ENCODE results near the gene CXCL16.

The CXCL16 gene

GRCh38 chr17:4769628-4770027, 29.9 kb upstream of the CXCL16 start:
- no peak overlapping the region for H2AFZ ChIP-seq (ENCODE audit: low read length)
- no peak overlapping the region for H4K8ac ChIP-seq (ENCODE audit: low read depth, low read length)
- H3K4me3 ChIP-seq (ENCODE audit: low read length in 2 of 2): no peak overlapping the region
- no peaks in the 10 kb centered on the region for H3K79me1 ChIP-seq (ENCODE audit: low read depth, low read length)
- no peak overlapping the region for H2BK15ac ChIP-seq (ENCODE audit: low read length)
- H2BK5ac ChIP-seq (ENCODE audit: low read length): no peak overlapping the region
- no peaks in the 10 kb centered on the region for H3K4me1 ChIP-seq (ENCODE audit: control insufficient read depth in 2 of 2, insufficient read depth in 1 of 2, low read depth in 1 of 2, low read length in 2 of 2)
- no peak overlapping the region for H2BK120ac ChIP-seq (ENCODE audit: low read depth, low read length)
- peaks cover 0 to 2% of the 10 kb centered on the region in 2 donors for H3K9me3 ChIP-seq (replicated peaks in 1 of 2; ENCODE audit: control insufficient read depth in 2 of 2, insufficient read depth in 1 of 2, low read depth in 1 of 2, low read length in 2 of 2)
- H3K36me3 ChIP-seq (replicated peaks in 1 of 2; ENCODE audit: control insufficient read depth in 2 of 2, insufficient read depth in 2 of 2, low read length in 2 of 2): no peaks in the 10 kb centered on the region
- no peak overlapping the region for H3K27ac ChIP-seq (replicated peaks; ENCODE audit: low read length)
- no peak overlapping the region for H3K23ac ChIP-seq (ENCODE audit: low read depth, low read length, poor library complexity)
- no peak overlapping the region for H2AK5ac ChIP-seq (ENCODE audit: low read depth, low read length)
- peaks cover 0 to 23% (median 0%) of the 10 kb centered on the region in 3 experiments for H3K27me3 ChIP-seq (ENCODE audit: control insufficient read depth in 3 of 3, insufficient read depth in 3 of 3, low read depth in 1 of 3, low read length in 3 of 3)
- H2BK12ac ChIP-seq (ENCODE audit: low read length): no peak overlapping the region
- H3K9ac ChIP-seq (ENCODE audit: low read depth, low read length, poor library complexity): no peak overlapping the region
- DNase-seq (ENCODE audit: low spot score): no peak
- no peak overlapping the region for H3K4ac ChIP-seq (ENCODE audit: low read length)
- H3K14ac ChIP-seq (ENCODE audit: low read length): no peak overlapping the region
- H3K4me2 ChIP-seq (ENCODE audit: insufficient read depth, low read length, poor library complexity, severe bottlenecking): no peak overlapping the region
- WGBS, 2 donors (ENCODE audit: extremely low coverage in 2 of 2, insufficient read length in 2 of 2, insufficient replicate concordance in 1 of 2): no CpG with 5 or more reads among the region's 2 CpGs
- H3K18ac ChIP-seq (ENCODE audit: low read length): no peak overlapping the region
- H4K91ac ChIP-seq (ENCODE audit: low read depth, low read length, poor library complexity): no peak overlapping the region

DNA sequence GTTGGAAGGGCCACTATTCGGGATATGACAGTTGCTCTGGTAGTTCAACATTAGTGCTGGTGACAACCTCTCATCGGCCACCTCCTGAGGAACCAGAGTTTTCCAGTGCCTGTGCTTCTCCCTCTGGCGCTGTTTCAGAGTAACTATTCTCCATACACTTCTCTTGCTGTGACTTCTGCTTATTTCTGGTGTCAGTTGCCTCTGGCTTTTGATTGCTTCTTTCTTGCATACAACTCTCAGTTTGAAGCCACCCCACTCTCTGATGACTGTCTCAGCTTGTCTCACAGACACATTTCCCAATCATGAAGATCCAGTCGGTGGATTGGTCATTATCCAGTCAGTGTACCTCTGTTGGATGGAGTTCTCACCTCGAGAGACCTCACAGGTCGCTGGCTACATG, 28.6 kb upstream of the CXCL16 start:
- H3K4me1 ChIP-seq (ENCODE audit: control insufficient read depth in 2 of 2, insufficient read depth in 1 of 2, low read depth in 1 of 2, low read length in 2 of 2): no peaks in the 10 kb centered on the region
- H3K4me2 ChIP-seq (ENCODE audit: insufficient read depth, low read length, poor library complexity, severe bottlenecking): no peak overlapping the region
- H3K36me3 ChIP-seq (replicated peaks in 1 of 2; ENCODE audit: control insufficient read depth in 2 of 2, insufficient read depth in 2 of 2, low read length in 2 of 2): no peaks in the 10 kb centered on the region
- no peak overlapping the region for H4K8ac ChIP-seq (ENCODE audit: low read depth, low read length)
- H3K4me3 ChIP-seq (ENCODE audit: low read length in 2 of 2): no peak overlapping the region
- no peak overlapping the region for H2BK5ac ChIP-seq (ENCODE audit: low read length)
- H2BK120ac ChIP-seq (ENCODE audit: low read depth, low read length): no peak overlapping the region
- no peak overlapping the region for H2BK15ac ChIP-seq (ENCODE audit: low read length)
- no peak overlapping the region for H4K91ac ChIP-seq (ENCODE audit: low read depth, low read length, poor library complexity)
- H3K14ac ChIP-seq (ENCODE audit: low read length): no peak overlapping the region
- H3K23ac ChIP-seq (ENCODE audit: low read depth, low read length, poor library complexity): no peak overlapping the region
- H3K27me3 ChIP-seq (ENCODE audit: control insufficient read depth in 3 of 3, insufficient read depth in 3 of 3, low read depth in 1 of 3, low read length in 3 of 3): peaks cover 0 to 22% (median 0%) of the 10 kb centered on the region in 3 experiments
- no CpG with 5 or more reads among the region's 6 CpGs for WGBS, 2 donors (ENCODE audit: extremely low coverage in 2 of 2, insufficient read length in 2 of 2, insufficient replicate concordance in 1 of 2)
- DNase-seq (ENCODE audit: low spot score): no peak
- no peak overlapping the region for H2BK12ac ChIP-seq (ENCODE audit: low read length)
- H3K4ac ChIP-seq (ENCODE audit: low read length): no peak overlapping the region
- H3K27ac ChIP-seq (replicated peaks; ENCODE audit: low read length): no peak overlapping the region
- no peak overlapping the region for H2AFZ ChIP-seq (ENCODE audit: low read length)
- no peak overlapping the region for H2AK5ac ChIP-seq (ENCODE audit: low read depth, low read length)
- H3K18ac ChIP-seq (ENCODE audit: low read length): no peak overlapping the region
- H3K9me3 ChIP-seq (replicated peaks in 1 of 2; ENCODE audit: control insufficient read depth in 2 of 2, insufficient read depth in 1 of 2, low read depth in 1 of 2, low read length in 2 of 2): peaks cover 0 to 2% of the 10 kb centered on the region in 2 donors
- H3K9ac ChIP-seq (ENCODE audit: low read depth, low read length, poor library complexity): no peak overlapping the region
- H3K79me1 ChIP-seq (ENCODE audit: low read depth, low read length): no peaks in the 10 kb centered on the region

DNA sequence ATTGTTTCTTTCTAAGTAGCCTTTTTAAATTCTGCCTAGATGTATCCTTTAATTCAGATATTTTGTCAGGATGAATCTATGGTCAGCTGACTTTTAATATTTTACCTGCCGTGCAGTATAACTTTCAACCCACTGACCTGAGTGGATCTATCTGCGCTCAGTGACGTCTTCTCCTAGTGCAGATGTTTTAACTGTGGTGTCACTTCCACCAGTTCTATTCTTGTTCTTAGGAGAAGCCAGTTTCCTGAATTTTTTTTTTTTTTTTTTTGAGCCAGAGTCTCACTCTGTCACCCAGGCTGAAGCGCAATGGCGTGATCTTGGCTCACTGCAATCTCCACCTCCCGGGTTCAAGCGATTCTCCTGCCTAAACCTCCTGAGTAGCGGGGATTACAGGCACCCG, 27.0 kb upstream of the CXCL16 start:
- H4K8ac ChIP-seq (ENCODE audit: low read depth, low read length): no peak overlapping the region
- no CpG with 5 or more reads among the region's 9 CpGs for WGBS, 2 donors (ENCODE audit: extremely low coverage in 2 of 2, insufficient read length in 2 of 2, insufficient replicate concordance in 1 of 2)
- H2BK15ac ChIP-seq (ENCODE audit: low read length): no peak overlapping the region
- H2BK12ac ChIP-seq (ENCODE audit: low read length): no peak overlapping the region
- no peak overlapping the region for H3K14ac ChIP-seq (ENCODE audit: low read length)
- no peak overlapping the region for H3K27ac ChIP-seq (replicated peaks; ENCODE audit: low read length)
- no peaks in the 10 kb centered on the region for H3K4me1 ChIP-seq (ENCODE audit: control insufficient read depth in 2 of 2, insufficient read depth in 1 of 2, low read depth in 1 of 2, low read length in 2 of 2)
- H3K9ac ChIP-seq (ENCODE audit: low read depth, low read length, poor library complexity): no peak overlapping the region
- H3K36me3 ChIP-seq (replicated peaks in 1 of 2; ENCODE audit: control insufficient read depth in 2 of 2, insufficient read depth in 2 of 2, low read length in 2 of 2): no peaks in the 10 kb centered on the region
- peaks cover 0 to 2% of the 10 kb centered on the region in 2 donors for H3K9me3 ChIP-seq (replicated peaks in 1 of 2; ENCODE audit: control insufficient read depth in 2 of 2, insufficient read depth in 1 of 2, low read depth in 1 of 2, low read length in 2 of 2)
- no peak overlapping the region for H3K4ac ChIP-seq (ENCODE audit: low read length)
- H3K27me3 ChIP-seq (ENCODE audit: control insufficient read depth in 3 of 3, insufficient read depth in 3 of 3, low read depth in 1 of 3, low read length in 3 of 3): peaks cover 0 to 14% (median 0%) of the 10 kb centered on the region in 3 experiments
- no peak overlapping the region for H2BK5ac ChIP-seq (ENCODE audit: low read length)
- no peaks in the 10 kb centered on the region for H3K79me1 ChIP-seq (ENCODE audit: low read depth, low read length)
- H3K23ac ChIP-seq (ENCODE audit: low read depth, low read length, poor library complexity): no peak overlapping the region
- H2AFZ ChIP-seq (ENCODE audit: low read length): no peak overlapping the region
- H4K91ac ChIP-seq (ENCODE audit: low read depth, low read length, poor library complexity): no peak overlapping the region
- H2BK120ac ChIP-seq (ENCODE audit: low read depth, low read length): no peak overlapping the region
- no peak overlapping the region for H3K4me2 ChIP-seq (ENCODE audit: insufficient read depth, low read length, poor library complexity, severe bottlenecking)
- H3K4me3 ChIP-seq (ENCODE audit: low read length in 2 of 2): no peak overlapping the region
- no peak overlapping the region for H3K18ac ChIP-seq (ENCODE audit: low read length)
- H2AK5ac ChIP-seq (ENCODE audit: low read depth, low read length): no peak overlapping the region
- no peak for DNase-seq (ENCODE audit: low spot score)

GRCh38 chr17:4766201-4766600, 26.5 kb upstream of the CXCL16 start:
- Histone ChIP-seq H3K36me3 (replicated peaks in 1 of 2; ENCODE audit: control insufficient read depth in 2 of 2, insufficient read depth in 2 of 2, low read length in 2 of 2) (no peaks in the 10 kb centered on the region), H3K4me2 (ENCODE audit: insufficient read depth, low read length, poor library complexity, severe bottlenecking) (no peak overlapping the region), H3K27ac (replicated peaks; ENCODE audit: low read length) (no peak overlapping the region), H3K14ac (ENCODE audit: low read length) (no peak overlapping the region), H2BK5ac (ENCODE audit: low read length) (no peak overlapping the region), H3K9ac (ENCODE audit: low read depth, low read length, poor library complexity) (no peak overlapping the region), H3K27me3 (ENCODE audit: control insufficient read depth in 3 of 3, insufficient read depth in 3 of 3, low read depth in 1 of 3, low read length in 3 of 3) (peaks cover 0 to 12% (median 0%) of the 10 kb centered on the region in 3 experiments), H2AK5ac (ENCODE audit: low read depth, low read length) (no peak overlapping the region), H3K79me1 (ENCODE audit: low read depth, low read length) (no peaks in the 10 kb centered on the region), H3K9me3 (replicated peaks in 1 of 2; ENCODE audit: control insufficient read depth in 2 of 2, insufficient read depth in 1 of 2, low read depth in 1 of 2, low read length in 2 of 2) (no peaks in the 10 kb centered on the region), H3K4me1 (ENCODE audit: control insufficient read depth in 2 of 2, insufficient read depth in 1 of 2, low read depth in 1 of 2, low read length in 2 of 2) (no peaks in the 10 kb centered on the region), H2AFZ (ENCODE audit: low read length) (no peak overlapping the region), H2BK120ac (ENCODE audit: low read depth, low read length) (no peak overlapping the region), H2BK15ac (ENCODE audit: low read length) (no peak overlapping the region), H2BK12ac (ENCODE audit: low read length) (no peak overlapping the region), H3K4me3 (ENCODE audit: low read length in 2 of 2) (no peak overlapping the region), H3K18ac (ENCODE audit: low read length) (no peak overlapping the region), H4K91ac (ENCODE audit: low read depth, low read length, poor library complexity) (no peak overlapping the region), H3K23ac (ENCODE audit: low read depth, low read length, poor library complexity) (no peak overlapping the region), H3K4ac (ENCODE audit: low read length) (no peak overlapping the region), H4K8ac (ENCODE audit: low read depth, low read length) (no peak overlapping the region)
- no CpG with 5 or more reads among the region's 3 CpGs for WGBS, 2 donors (ENCODE audit: extremely low coverage in 2 of 2, insufficient read length in 2 of 2, insufficient replicate concordance in 1 of 2)
- DNase-seq (ENCODE audit: low spot score): no peak

Measured in neuronal stem cell (in vitro differentiated cells).